GM12878 (cell line): ENCODE data around the gene PRKAR1A.

Experiments
- ASH2L ChIP-seq: fragments of 300-600, 200-600 bp; sonication (generic); IDR thresholded peaks from 2 replicates; pipeline ENCODE4 v1.6.1; 2017; ENCODE audit warnings: low read depth, mild to moderate bottlenecking, borderline replicate concordance
- CHD4 ChIP-seq: fragments of 200-600 bp; sonication (generic); IDR thresholded peaks from 2 replicates; pipeline ENCODE4 v1.6.1; 2016; ENCODE audit warnings: mild to moderate bottlenecking
- EP300 ChIP-seq, 2 experiments: fragments of 150-350 bp in 1 of 2; IDR thresholded peaks; 2 replicates each; pipeline ENCODE4 v1.6.1; 2011 to 2012; ENCODE audit warnings: low read depth in 2 of 2, low read length in 2 of 2, borderline replicate concordance in 1 of 2, improper control_type of control experiment in 1 of 2, inconsistent platforms in 1 of 2; ENCODE audit not compliant: control insufficient read depth in 1 of 2
- EZH2 ChIP-seq: IDR thresholded peaks from 2 replicates; pipeline ENCODE4 v1.6.1; 2012; ENCODE audit warnings: low read depth, mild to moderate bottlenecking, control low read depth, inconsistent platforms, low read length, borderline replicate concordance; ENCODE audit not compliant: control insufficient read depth
- FOS ChIP-seq: IDR thresholded peaks from 3 replicates; pipeline ENCODE4 v1.6.1; 2011; ENCODE audit warnings: borderline replicate concordance; ENCODE audit not compliant: insufficient read length; ENCODE audit errors: extremely low read depth
- KDM1A ChIP-seq: fragments of 200-600 bp; sonication (generic); IDR thresholded peaks from 2 replicates; pipeline ENCODE4 v1.6.1; 2016; ENCODE audit warnings: borderline replicate concordance
- MLLT1 ChIP-seq: fragments of 450-650 bp; IDR thresholded peaks from 2 replicates; pipeline ENCODE4 v1.6.1; 2016; ENCODE audit warnings: mild to moderate bottlenecking
- NR2F1 ChIP-seq: fragments of 450-650 bp; conservative IDR thresholded peaks from 2 replicates; pipeline ENCODE4 v1.6.1; 2017; ENCODE audit warnings: mild to moderate bottlenecking
- POLR2AphosphoS5 ChIP-seq: IDR thresholded peaks from 2 replicates; pipeline ENCODE4 v1.6.1; 2011; ENCODE audit warnings: mild to moderate bottlenecking, low read length, inconsistent platforms
- REST ChIP-seq: IDR thresholded peaks from 2 replicates; pipeline ENCODE4 v1.6.1; 2012; ENCODE audit warnings: mild to moderate bottlenecking, low read depth, low read length
- RUNX3 ChIP-seq: IDR thresholded peaks from 2 replicates; pipeline ENCODE4 v1.6.1; 2012; ENCODE audit warnings: low read length, inconsistent platforms
- TF ChIP-seq, protein P1 (sequence below): fragments of 450-650 bp; conservative IDR thresholded peaks from 2 replicates; pipeline ENCODE4 v1.6.1; 2017; ENCODE audit warnings: mild to moderate bottlenecking, moderate library complexity
- TF ChIP-seq, protein P2 (sequence below), 3 experiments: IDR thresholded peaks in 2 of 3; conservative IDR thresholded peaks in 1 of 3; 2 replicates each; pipeline ENCODE4 v1.5.1; 2011; ENCODE audit warnings: low read depth in 3 of 3, low read length in 3 of 3, mild to moderate bottlenecking in 3 of 3, control low read depth in 2 of 3, moderate library complexity in 2 of 3, inconsistent platforms in 1 of 3, mixed read lengths in 1 of 3; ENCODE audit not compliant: control insufficient read depth in 2 of 3, insufficient read depth in 1 of 3; ENCODE audit errors: extremely low read depth in 1 of 3
- TF ChIP-seq, protein P3 (sequence below): fragments of 450-650 bp; IDR thresholded peaks from 2 replicates; pipeline ENCODE4 v1.6.1; 2017; ENCODE audit warnings: mild to moderate bottlenecking, moderate library complexity

GRCh38 chr17:68535922-68536321 lies 23.7 kb downstream of the PRKAR1A start:
- TF ChIP-seq EP300 (IDR thresholded peaks at IDR 0.05; ENCODE audit: borderline replicate concordance in 1 of 2, control insufficient read depth in 1 of 2, low read depth in 2 of 2, low read length in 2 of 2) (no peak), FOS (no peak), REST (no peak), NR2F1 (no peak), KDM1A (no peak), RUNX3 (no peak), MLLT1 (no peak), EZH2 (no peak), CHD4 (no peak), ASH2L (no peak), POLR2AphosphoS5 (no peak)
- TF ChIP-seq, protein P1, sequence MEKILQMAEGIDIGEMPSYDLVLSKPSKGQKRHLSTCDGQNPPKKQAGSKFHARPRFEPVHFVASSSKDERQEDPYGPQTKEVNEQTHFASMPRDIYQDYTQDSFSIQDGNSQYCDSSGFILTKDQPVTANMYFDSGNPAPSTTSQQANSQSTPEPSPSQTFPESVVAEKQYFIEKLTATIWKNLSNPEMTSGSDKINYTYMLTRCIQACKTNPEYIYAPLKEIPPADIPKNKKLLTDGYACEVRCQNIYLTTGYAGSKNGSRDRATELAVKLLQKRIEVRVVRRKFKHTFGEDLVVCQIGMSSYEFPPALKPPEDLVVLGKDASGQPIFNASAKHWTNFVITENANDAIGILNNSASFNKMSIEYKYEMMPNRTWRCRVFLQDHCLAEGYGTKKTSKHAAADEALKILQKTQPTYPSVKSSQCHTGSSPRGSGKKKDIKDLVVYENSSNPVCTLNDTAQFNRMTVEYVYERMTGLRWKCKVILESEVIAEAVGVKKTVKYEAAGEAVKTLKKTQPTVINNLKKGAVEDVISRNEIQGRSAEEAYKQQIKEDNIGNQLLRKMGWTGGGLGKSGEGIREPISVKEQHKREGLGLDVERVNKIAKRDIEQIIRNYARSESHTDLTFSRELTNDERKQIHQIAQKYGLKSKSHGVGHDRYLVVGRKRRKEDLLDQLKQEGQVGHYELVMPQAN: no peak
- TF ChIP-seq, protein P2, sequence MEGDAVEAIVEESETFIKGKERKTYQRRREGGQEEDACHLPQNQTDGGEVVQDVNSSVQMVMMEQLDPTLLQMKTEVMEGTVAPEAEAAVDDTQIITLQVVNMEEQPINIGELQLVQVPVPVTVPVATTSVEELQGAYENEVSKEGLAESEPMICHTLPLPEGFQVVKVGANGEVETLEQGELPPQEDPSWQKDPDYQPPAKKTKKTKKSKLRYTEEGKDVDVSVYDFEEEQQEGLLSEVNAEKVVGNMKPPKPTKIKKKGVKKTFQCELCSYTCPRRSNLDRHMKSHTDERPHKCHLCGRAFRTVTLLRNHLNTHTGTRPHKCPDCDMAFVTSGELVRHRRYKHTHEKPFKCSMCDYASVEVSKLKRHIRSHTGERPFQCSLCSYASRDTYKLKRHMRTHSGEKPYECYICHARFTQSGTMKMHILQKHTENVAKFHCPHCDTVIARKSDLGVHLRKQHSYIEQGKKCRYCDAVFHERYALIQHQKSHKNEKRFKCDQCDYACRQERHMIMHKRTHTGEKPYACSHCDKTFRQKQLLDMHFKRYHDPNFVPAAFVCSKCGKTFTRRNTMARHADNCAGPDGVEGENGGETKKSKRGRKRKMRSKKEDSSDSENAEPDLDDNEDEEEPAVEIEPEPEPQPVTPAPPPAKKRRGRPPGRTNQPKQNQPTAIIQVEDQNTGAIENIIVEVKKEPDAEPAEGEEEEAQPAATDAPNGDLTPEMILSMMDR (IDR thresholded peaks at IDR 0.05 in 2 of 3, conservative IDR thresholded peaks at IDR 0.05 in 1 of 3; ENCODE audit: control insufficient read depth in 2 of 3, extremely low read depth in 1 of 3, insufficient read depth in 1 of 3, low read depth in 3 of 3, low read length in 3 of 3): no peak
- TF ChIP-seq, protein P3, sequence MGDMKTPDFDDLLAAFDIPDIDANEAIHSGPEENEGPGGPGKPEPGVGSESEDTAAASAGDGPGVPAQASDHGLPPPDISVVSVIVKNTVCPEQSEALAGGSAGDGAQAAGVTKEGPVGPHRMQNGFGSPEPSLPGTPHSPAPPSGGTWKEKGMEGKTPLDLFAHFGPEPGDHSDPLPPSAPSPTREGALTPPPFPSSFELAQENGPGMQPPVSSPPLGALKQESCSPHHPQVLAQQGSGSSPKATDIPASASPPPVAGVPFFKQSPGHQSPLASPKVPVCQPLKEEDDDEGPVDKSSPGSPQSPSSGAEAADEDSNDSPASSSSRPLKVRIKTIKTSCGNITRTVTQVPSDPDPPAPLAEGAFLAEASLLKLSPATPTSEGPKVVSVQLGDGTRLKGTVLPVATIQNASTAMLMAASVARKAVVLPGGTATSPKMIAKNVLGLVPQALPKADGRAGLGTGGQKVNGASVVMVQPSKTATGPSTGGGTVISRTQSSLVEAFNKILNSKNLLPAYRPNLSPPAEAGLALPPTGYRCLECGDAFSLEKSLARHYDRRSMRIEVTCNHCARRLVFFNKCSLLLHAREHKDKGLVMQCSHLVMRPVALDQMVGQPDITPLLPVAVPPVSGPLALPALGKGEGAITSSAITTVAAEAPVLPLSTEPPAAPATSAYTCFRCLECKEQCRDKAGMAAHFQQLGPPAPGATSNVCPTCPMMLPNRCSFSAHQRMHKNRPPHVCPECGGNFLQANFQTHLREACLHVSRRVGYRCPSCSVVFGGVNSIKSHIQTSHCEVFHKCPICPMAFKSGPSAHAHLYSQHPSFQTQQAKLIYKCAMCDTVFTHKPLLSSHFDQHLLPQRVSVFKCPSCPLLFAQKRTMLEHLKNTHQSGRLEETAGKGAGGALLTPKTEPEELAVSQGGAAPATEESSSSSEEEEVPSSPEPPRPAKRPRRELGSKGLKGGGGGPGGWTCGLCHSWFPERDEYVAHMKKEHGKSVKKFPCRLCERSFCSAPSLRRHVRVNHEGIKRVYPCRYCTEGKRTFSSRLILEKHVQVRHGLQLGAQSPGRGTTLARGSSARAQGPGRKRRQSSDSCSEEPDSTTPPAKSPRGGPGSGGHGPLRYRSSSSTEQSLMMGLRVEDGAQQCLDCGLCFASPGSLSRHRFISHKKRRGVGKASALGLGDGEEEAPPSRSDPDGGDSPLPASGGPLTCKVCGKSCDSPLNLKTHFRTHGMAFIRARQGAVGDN: no peak
